SK-N-SH (cell line): ENCODE measurements around the gene SERINC2. TPM values are rescaled to one million over a fixed set of nuclear protein-coding genes. Genes with fewer than 3 reads are reported as not detected.

Experiments used
- CTCF ChIA-PET: fragments of 300-600, 350-600 bp; formaldehyde crosslinking; extraction: SDS; loops from one replicate; lab custom pipeline; 2021; lab: Yijun Ruan, JAX
- POLR2A ChIA-PET: fragments of 350-600 bp; sonication (Branson Sonifier 250); formaldehyde crosslinking; extraction: SDS; loops from one replicate; lab custom pipeline; 2020; ENCODE audit warnings: antibody characterized with exemption, inconsistent platforms; lab: Yijun Ruan, JAX
- DNase-seq: peaks from one replicate; pipeline ENCODE4 v3.0.0; 2012
- H2AFZ ChIP-seq: fragments of 200-600 bp; sonication (generic); 2 replicates; pipeline ENCODE4 v1.8.1; 2016; ENCODE audit warnings: antibody characterized with exemption, mild to moderate bottlenecking, low read depth
- H3F3A ChIP-seq: fragments of 200-600 bp; sonication (generic); replicated peaks from 2 replicates; pipeline ENCODE3; 2016; ENCODE audit warnings: antibody characterized with exemption, mild to moderate bottlenecking; ENCODE audit not compliant: insufficient read depth
- H3K27ac ChIP-seq, 2 experiments: fragments of 200-500 bp in 1 of 2; fragments of 200-600 bp in 1 of 2; sonication (Bioruptor generic) in 1 of 2; sonication (generic), shearing (Covaris generic) in 1 of 2; 2 replicates each; pipeline versions ENCODE4 v1.5.1 to v1.6.1; 2014 to 2016; ENCODE audit warnings: low read depth in 2 of 2, inconsistent platforms in 1 of 2, low read length in 1 of 2, mild to moderate bottlenecking in 1 of 2, mixed read lengths in 1 of 2
- H3K27me3 ChIP-seq: fragments of 200-600 bp; sonication (generic), shearing (Covaris generic); 2 replicates; pipeline ENCODE4 v1.6.1; 2016; ENCODE audit warnings: mixed run types; ENCODE audit not compliant: insufficient read depth
- H3K36me3 ChIP-seq, 2 experiments: fragments of 200-500 bp in 1 of 2; fragments of 200-600 bp in 1 of 2; sonication (Bioruptor generic) in 1 of 2; sonication (generic) in 1 of 2; replicated peaks in 1 of 2; 2 replicates each; pipeline versions ENCODE3 to v1.5.1; 2014 to 2016; ENCODE audit warnings: low read length in 1 of 2, mild to moderate bottlenecking in 1 of 2; ENCODE audit not compliant: insufficient read depth in 2 of 2, control insufficient read depth in 1 of 2
- H3K4me1 ChIP-seq, 2 experiments: fragments of 200-500 bp in 1 of 2; fragments of 200-600 bp in 1 of 2; sonication (Bioruptor generic) in 1 of 2; sonication (generic), shearing (Covaris generic) in 1 of 2; 2 replicates each; pipeline versions ENCODE4 v1.5.1 to v1.6.1; 2014 to 2016; ENCODE audit warnings: low read depth in 1 of 2, low read length in 1 of 2, mixed run types in 1 of 2; ENCODE audit not compliant: insufficient read depth in 2 of 2, control insufficient read depth in 1 of 2
- H3K4me2 ChIP-seq: fragments of 200-600 bp; sonication (generic), shearing (Covaris generic); 2 replicates; pipeline ENCODE4 v1.6.1; 2017; ENCODE audit warnings: mixed run types
- H3K4me3 ChIP-seq, 2 experiments: fragments of 200-500 bp in 1 of 2; fragments of 200-600 bp in 1 of 2; sonication (Bioruptor generic) in 1 of 2; sonication (generic), shearing (Covaris generic) in 1 of 2; 2 replicates each; pipeline versions ENCODE4 v1.5.1 to v1.8.1; 2014 to 2016; ENCODE audit warnings: low read depth in 2 of 2, inconsistent platforms in 1 of 2, low read length in 1 of 2, mild to moderate bottlenecking in 1 of 2, mixed read lengths in 1 of 2, moderate library complexity in 1 of 2
- H3K79me2 ChIP-seq: fragments of 200-600 bp; sonication (generic); 2 replicates; pipeline ENCODE4 v1.8.1; 2017; ENCODE audit warnings: mild to moderate bottlenecking; ENCODE audit not compliant: insufficient read depth
- H3K9ac ChIP-seq: fragments of 200-600 bp; sonication (generic); 2 replicates; pipeline ENCODE4 v1.6.1; 2017; ENCODE audit warnings: mixed run types
- H3K9me2 ChIP-seq: fragments of 200-600 bp; sonication (generic); 2 replicates; pipeline ENCODE4 v1.6.1; 2017; ENCODE audit warnings: mixed run types
- H3K9me3 ChIP-seq: fragments of 200-600 bp; sonication (generic); 2 replicates; pipeline ENCODE4 v1.6.1; 2017; ENCODE audit warnings: mixed run types, mild to moderate bottlenecking, moderate library complexity
- H4K20me1 ChIP-seq: fragments of 200-600 bp; sonication (generic); 2 replicates; pipeline ENCODE4 v1.6.1; 2017; ENCODE audit warnings: mild to moderate bottlenecking, mixed run types; ENCODE audit not compliant: insufficient read depth
- CHD2 ChIP-seq: fragments of 150-350 bp; IDR thresholded peaks from 2 replicates; pipeline ENCODE4 v1.6.1; 2018; ENCODE audit warnings: low read length; ENCODE audit not compliant: partially characterized antibody
- ELF1 ChIP-seq: IDR thresholded peaks from 2 replicates; pipeline ENCODE4 v1.4.0; 2012
- GABPA ChIP-seq: IDR thresholded peaks from 2 replicates; pipeline ENCODE4 v1.4.0; 2012; ENCODE audit warnings: low read depth, mild to moderate bottlenecking
- JUND ChIP-seq: IDR thresholded peaks from 2 replicates; pipeline ENCODE4 v1.4.0; 2012
- MAX ChIP-seq: IDR thresholded peaks from 2 replicates; pipeline ENCODE4 v1.4.0; 2012; ENCODE audit warnings: low read depth
- NFIC ChIP-seq: IDR thresholded peaks from 2 replicates; pipeline ENCODE4 v1.4.0; 2012; ENCODE audit warnings: borderline replicate concordance
- RAD21 ChIP-seq: IDR thresholded peaks from 2 replicates; pipeline ENCODE4 v1.6.1; 2012; ENCODE audit warnings: mild to moderate bottlenecking, low read length
- RCOR1 ChIP-seq: fragments of 150-350 bp; IDR thresholded peaks from 2 replicates; pipeline ENCODE4 v1.6.1; 2017; ENCODE audit warnings: antibody characterized with exemption, low read length
- RXRA ChIP-seq: IDR thresholded peaks from 2 replicates; pipeline ENCODE4 v1.4.0; 2012; ENCODE audit warnings: low read depth, mild to moderate bottlenecking, borderline replicate concordance
- TAF1 ChIP-seq: IDR thresholded peaks from 2 replicates; pipeline ENCODE4 v1.6.1; 2012; ENCODE audit warnings: low read depth, mild to moderate bottlenecking, low read length, moderate library complexity, borderline replicate concordance
- USF2 ChIP-seq: fragments of 150-350 bp; IDR thresholded peaks from 2 replicates; pipeline ENCODE4 v1.6.1; 2017; ENCODE audit warnings: antibody characterized with exemption, low read length, low read depth, borderline replicate concordance
- YY1 ChIP-seq: IDR thresholded peaks from 2 replicates; pipeline ENCODE4 v1.4.0; 2012; ENCODE audit warnings: low read depth, mild to moderate bottlenecking
- WGBS: methylation state at CpG from one replicate; pipeline ENCODE4 v1.1.6; 2017; ENCODE audit warnings: low lambda C conversion rate; 5-methylcytosine and 5-hydroxymethylcytosine counted together
- polyA plus RNA-seq, 3 experiments: library from polyadenylated mRNA; depleted of rRNA; stranded (reverse); fragments of >200 nt; gene quantifications; 2 replicates each; pipeline ENCODE4 v1.2.3, GENCODE V29; 2012

Gene SERINC2
- polyA plus RNA-seq (2012; rRNA removed): 15.5 and 22.2 TPM in 2 replicates
- 8.3 and 16.9 TPM in 2 replicates for polyA plus RNA-seq (2012; cell fraction: cytosol; rRNA removed)
- polyA plus RNA-seq (2012; cell fraction: nucleus; rRNA removed): 15.3 and 16.3 TPM in 2 replicates

DNA sequence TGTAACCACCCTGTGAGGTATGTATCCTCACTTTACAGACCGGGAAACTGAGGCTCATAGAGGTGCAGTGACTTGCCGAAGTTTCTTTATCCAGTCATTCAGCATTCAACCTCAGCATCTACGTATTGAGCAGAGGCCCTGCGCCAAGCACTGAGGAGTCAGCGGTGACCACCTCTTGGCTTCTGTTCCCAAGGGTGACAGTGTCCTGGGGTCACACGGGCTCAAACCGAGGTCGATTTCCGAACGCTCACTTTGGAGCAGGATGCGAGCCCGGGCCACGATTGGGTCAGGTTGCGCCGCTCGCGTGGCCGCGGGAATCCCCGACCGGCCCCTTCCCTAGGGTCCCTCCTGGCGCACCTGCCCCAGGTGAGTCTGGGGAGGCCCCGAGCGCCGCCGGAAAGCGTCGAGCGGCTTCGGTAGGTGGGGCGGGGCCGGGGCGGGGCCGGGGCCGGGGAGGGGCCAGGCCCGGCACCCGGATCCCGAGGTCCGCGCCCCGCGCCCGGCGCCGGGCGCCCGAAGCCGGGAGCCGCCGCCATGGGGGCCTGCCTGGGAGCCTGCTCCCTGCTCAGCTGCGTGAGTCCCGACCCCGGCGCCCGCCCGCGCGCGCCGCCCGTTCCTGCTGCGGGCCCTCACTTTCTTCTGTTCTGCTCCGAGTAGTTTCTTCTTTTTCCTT, at the start of gene SERINC2:
TSS of gene SERINC2 (plus strand) at position 482 of the 673 bp plus-strand sequence. CDS start at position 535, 53 bp downstream.
- Histone ChIP-seq H3K4me1 (peaks cover 0 to 17% of the 10 kb centered on the region in 2 experiments; a peak in 1 of 4 replicates), H3K27ac (peak within 1 kb of the TSS in 1 of 2 experiments; percentile 65; a peak in 1 of 4 replicates), H3K9ac (peak within 1 kb of the TSS; percentile 91), H3K9me3 (no peaks in the 10 kb centered on the region), H3K4me3 (peak within 1 kb of the TSS; percentile 84 to 85), H4K20me1 (no peaks in the 10 kb centered on the region), H3K9me2 (no peaks in the 10 kb centered on the region), H3K4me2 (peak within 1 kb of the TSS; percentile 88), H3K27me3 (no peaks in the 10 kb centered on the region), H3K79me2 (peaks cover 9% of the 10 kb centered on the region), H3K36me3 (no peaks in the 10 kb centered on the region), H3F3A (peaks cover 4% of the 10 kb centered on the region), H2AFZ (peak within 1 kb of the TSS; percentile 98)
- TF ChIP-seq CHD2 (no peak), YY1 (0 out of 2 replicates have a peak, but pooled peaks have one; percentile 23)
- ChIA-PET POLR2A (no interaction called here), CTCF (interaction anchor here (1.2 to 16.8 kb wide), 5 partner anchors 9 to 230 kb away, joined by 3 to 287 read pairs (median 43); no protein-coding TSS in a partner anchor)
- DNase-seq: peak; percentile 89
- 10% methylated on average over 17 of the region's 63 CpGs for WGBS

- 90% methylated on average over 3 of the region's 3 CpGs for WGBS
- H3K79me2 ChIP-seq: no peaks in the 10 kb centered on the region
- H4K20me1 ChIP-seq: no peaks in the 10 kb centered on the region
- no peaks in the 10 kb centered on the region for H3K4me1 ChIP-seq
- H3K9ac ChIP-seq: no peak overlapping the region
- H3K36me3 ChIP-seq: peaks cover 0 to 24% of the 10 kb centered on the region in 2 experiments
- ChIA-PET POLR2A (no interaction called here), CTCF (interaction anchor here (1.1 to 2.2 kb wide), 3 partner anchors 17 to 183 kb away, joined by 3 to 6 read pairs (median 3); no protein-coding TSS in a partner anchor)
- H3K27ac ChIP-seq: no peak overlapping the region
- H3K9me3 ChIP-seq: no peaks in the 10 kb centered on the region
- no peaks in the 10 kb centered on the region for H3K27me3 ChIP-seq
- no peak overlapping the region for H2AFZ ChIP-seq
- no peak overlapping the region for H3K4me2 ChIP-seq
- TF ChIP-seq YY1 (no peak), RCOR1 (no peak), NFIC (no peak), TAF1 (no peak), CHD2 (no peak), ELF1 (no peak), JUND (no peak), USF2 (no peak), RAD21 (no peak), RXRA (no peak), MAX (no peak), GABPA (no peak)
- H3F3A ChIP-seq: no peaks in the 10 kb centered on the region
- no peak overlapping the region for H3K4me3 ChIP-seq
- H3K9me2 ChIP-seq: no peaks in the 10 kb centered on the region
- no peak for DNase-seq
Observed at GRCh38 chr1:31364561-31365250, 48.3 kb upstream of the SERINC2 start.
